GM18508 (cell line): Measurements from ENCODE around the gene CD320.
"Not testable (repeated sequence)": the region's sequence is repeated elsewhere in the genome, so short reads cannot be mapped to it uniquely, and the experiment has no call there.

Source experiments
- ATAC-seq: cut with Tn5 transposase; IDR thresholded peaks from one replicate; pipeline ENCODE4 v1.9.1; 2021; ENCODE audit warnings: moderate number of reproducible peaks; ENCODE audit not compliant: insufficient read depth, unreplicated experiment

The CD320 gene

DNA sequence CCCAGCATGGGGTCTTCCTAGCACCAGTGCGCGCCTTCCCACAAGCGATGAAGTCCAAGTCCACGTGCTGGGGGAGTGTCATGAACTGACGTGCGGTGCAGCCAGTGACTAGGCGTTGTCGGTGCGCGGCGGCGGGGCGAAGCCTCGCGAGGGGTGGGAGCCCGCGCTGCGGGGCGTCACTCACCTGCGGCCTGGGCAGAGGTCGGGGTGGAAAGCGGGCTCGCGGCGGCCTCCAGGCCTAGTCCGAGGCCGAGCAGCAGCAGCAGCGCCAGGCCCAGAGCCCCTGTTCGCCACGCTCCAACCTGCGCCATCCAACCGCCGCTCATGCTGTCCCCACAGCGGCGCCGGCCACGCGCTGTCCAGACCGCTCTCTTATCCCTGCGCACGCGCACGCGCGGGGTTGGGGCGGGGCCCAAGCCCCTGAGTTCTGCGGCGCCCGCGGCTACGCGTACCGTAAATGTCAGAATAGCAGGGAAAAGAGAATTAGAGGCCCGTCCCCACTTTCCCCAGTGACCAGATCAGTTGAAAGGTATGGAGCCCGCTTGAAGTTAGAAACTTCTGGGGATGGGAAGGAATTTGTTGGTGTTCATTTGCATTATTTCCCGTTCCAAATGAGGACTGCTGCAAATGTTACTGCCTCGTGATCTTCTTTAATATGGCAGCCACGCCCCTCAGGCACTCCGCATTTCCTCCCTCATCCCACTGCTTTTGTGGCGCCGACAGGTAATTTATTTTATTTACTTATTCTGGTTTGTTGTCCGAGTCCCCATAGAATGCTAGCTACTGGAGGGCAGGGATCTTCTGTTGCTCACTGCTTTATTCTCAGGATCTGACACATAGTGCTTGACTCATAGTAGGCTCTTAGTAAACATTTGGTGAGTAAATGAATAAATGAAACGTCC lies at the start of gene CD320:
Gene CD320 (minus strand): TSS at position 394 of the 902 bp plus-strand sequence. CDS start 68 bp downstream, at position 326.
- ATAC-seq: no peak

DNA sequence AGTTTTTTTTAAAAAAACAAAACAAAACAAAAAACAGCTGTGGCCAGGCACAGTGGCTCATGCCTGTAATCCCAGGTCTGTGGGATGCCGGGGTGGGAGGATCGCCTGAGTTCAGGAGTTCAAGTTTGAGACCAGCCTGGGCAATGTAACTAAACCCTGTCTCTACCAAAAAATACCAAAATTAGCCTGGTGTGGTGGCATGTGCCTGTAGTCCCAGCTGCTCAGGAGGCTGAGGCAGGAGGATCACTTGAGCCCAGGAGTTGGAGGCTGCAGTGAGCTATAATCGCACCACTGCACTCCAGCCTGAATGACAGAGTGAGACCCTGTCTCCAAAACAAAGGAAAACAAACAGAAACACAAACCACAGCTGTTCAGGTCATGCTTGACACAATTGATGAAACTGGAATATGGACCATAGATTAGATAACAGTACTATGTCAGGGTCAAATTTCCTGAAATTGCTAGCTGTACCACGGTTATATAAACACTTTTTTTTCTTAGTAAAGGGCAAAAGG lies 48.9 kb upstream of the CD320 start:
- no peak for ATAC-seq

DNA sequence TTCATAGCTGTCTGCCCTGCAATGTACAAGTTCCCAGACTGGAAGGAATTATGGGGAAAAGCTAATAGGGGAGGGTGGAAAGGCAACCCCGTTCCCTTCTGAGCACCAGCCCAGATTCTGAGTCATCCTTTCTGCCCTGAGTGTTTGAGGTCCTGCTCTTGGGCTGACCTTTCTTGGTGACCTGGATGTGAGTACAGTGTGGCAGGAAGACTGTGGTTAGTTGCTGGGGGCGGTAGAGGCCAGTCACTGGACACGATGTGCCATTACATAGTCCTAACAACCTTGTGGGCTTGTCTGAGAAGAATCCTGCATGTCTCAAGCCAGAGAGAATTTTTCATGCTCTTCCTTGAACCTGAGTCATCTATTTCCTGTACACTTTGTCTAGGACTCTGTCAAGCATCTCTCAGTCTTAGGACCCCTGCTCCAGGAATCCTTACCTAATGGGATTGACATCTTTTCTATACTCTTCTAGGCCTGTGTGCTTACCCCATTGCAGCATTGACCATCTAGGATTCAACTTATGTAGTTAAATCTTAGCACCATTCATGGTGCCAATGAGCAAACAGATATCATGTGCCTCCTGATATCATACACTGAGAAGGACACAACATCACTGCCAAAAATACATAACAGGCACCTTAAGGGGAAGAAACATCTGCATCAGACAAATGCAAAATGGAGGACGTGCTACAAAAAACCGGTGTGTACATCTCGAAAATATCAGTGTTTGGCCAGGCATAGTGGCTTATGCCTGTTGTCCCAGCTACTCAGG lies 47.7 kb upstream of the CD320 start:
- ATAC-seq: no peak

DNA sequence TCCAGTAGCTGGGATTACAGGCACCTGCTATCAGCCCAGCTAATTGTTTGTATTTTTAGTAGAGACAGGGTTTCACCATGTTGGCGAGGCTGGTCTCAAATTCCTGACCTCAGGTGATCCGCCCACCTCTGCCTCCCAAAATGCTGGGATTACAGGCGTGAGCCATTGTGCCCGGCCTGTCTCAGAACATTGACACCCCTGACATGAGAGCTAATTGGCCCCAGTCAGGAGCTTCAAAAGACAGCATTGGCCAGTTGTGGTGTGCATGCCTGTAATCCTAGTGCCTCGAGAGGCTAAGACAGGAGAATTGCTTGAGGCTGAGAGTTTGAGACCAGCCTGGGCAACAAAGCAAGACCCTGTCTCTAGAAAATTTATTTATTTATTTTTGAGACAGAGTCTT lies 44.7 kb upstream of the CD320 start:
- ATAC-seq: not testable (repeated sequence)

DNA sequence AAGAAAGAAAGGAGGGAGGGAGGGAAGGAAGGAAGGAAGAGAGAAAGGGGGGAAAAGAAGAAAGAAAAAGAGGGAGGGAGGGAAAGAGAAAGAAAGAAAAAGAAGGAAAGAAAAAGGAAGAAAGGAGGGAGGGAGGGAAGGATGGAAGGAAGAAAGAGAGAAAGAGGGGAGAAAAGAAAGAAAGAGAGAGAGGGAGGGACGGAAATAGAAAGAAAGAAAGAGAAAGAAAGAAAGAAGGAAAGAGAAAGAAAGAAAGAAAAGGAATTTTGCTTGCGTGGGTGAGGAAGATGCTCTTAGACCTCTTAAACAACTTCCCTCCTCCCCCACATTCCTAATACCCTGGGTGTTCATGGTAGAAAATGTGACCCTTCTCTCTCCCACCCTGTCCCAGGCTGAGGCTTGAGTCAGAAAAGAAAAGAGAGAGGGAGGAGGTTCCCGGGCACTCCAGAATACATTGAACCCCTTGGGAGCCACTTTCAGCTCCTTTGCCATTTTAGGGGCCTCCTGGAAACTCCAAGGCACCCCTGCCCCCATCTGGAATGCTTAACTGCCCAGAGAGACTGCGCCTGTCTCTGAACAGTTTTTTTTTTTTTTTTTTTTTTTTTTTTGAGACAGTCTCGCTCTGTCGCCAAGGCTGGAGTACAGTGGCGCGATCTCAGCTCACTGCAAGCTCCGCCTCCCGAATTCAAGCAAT lies 44.1 kb upstream of the CD320 start:
- no peak for ATAC-seq

DNA sequence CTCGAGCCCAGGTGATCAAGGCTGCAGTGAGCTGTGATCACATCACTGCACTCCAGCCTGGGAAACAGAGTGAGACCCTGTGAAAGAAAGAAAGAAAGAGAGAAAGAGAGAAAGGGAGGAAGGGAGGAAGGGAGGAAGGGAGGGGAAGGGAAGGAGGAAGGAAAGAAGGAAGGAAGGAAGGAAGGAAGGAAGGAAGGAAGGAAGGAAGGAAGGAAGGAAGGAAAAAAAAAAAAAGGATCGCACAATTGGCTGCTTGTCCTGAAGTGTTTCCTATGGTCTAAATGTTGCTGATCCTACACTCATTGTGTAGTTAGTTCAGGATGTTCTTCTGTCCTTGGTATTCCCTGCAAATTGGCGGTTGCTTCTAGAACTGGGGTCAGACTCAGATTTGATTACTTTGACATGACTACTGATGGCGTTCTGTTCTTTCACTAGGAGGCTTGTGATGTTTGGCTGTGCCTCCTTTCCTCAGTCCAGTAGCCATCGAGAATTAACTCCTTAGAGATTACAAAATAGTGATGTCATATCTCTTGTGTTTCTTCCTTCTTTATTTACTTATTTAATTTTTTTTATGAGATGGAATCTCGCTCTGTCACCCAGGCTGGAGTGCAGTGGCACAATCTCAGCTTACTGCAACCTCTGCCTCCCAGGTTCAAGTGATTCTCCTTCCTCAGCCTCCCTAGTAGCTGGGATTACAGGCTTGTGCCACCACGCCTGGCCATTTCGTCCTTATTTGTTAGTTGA lies 41.6 kb upstream of the CD320 start:
- ATAC-seq: not testable (repeated sequence)

DNA sequence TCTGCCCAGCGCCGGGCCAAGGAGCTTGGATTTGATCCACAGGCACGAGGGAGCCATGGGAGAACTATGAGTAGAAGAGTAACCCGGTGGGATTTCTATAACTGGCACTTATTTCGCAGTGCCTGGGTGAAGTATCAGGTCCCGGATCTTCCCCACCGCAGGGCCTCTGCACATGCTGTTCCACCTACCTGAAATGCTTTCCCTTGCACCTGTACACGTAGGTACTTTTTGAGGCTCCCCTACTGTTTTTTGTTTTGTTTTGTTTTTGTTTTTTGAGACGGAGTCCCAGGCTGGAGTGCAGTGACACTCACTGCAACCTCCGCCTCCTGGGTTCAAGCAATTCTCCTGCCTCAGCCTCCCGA lies 35.3 kb upstream of the CD320 start:
- ATAC-seq: no peak

DNA sequence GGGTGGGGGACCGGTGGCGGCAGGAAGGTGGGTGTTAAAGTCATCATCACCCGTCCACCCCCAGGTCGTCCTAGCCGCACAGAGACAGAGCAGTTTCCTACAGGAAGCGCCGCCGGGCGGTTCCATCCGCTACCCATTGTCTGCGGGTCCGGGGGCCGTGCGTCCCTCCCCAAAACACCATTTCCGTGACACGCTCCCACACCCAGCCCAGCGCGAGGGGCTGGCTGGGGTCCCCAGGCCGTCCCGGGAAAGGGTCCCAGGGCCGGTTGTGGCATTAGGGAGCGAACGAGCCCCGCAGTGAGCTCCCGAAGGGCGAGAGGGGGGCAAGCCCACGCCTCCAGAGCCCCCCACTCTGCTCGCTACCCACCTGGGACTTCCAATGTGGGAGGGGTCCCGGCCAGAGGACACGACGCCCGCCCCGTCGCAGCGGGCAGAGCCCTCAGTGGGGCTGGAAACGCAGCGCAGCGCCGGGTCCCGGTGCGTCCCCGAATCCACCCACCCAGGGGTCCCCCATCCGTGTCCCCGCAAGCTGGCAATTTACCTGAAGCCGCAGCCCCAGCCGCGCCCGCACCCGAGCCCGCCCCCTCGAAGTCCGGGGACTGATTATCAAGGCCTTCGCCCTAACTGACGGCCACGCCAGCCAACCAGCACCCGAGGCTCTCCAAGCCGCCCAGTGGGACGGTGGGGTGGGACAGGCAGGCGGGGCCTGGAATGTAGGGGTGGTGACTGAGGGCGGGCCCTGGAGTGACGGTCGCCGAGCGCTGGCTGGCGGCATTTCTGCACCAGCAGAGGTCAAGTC lies 34.7 kb upstream of the CD320 start, which contains the start of gene KANK3:
Gene KANK3 (minus strand): TSS at position 579 of the 799 bp plus-strand sequence. CDS start 5,434 bp downstream, outside the sequence.
- ATAC-seq: no peak

DNA sequence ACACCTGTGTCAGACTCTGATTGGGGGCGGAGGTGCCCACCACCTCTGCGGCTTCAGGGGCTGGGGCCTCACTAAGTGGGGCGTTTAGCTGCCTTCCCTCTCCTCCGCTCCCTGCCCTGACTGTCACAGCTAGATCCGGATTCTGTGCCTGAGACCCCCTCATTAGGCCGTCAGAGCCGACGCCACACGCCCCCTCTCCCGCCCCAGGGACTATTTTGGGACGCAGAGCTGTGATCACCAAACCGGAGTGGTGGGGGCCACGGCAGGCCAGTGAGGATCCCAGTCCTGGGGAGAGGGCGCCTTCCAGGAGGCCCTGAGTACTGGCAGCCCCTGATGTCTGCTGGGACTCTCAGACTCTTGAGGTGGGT lies 34.1 kb upstream of the CD320 start:
- ATAC-seq: no peak

DNA sequence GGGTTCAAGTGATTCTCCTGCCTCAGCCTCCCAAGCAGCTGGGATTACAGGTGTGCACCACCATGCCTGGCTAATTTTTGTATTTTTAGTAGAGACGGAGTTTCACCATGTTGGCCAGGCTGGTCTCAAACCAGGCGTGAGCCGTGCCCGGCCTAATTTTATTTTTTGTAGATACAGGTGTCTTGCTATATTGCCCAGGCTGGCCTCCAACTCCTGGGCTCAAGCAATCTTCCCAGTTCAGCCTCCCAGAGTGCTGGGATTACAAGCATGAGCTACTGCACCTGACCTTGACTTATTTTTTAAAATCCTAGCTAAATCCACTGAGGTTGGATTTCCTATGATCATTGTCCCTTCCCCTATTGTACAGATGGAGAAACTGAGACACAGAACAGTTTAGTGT lies 33.3 kb upstream of the CD320 start:
- ATAC-seq: not testable (repeated sequence)

DNA sequence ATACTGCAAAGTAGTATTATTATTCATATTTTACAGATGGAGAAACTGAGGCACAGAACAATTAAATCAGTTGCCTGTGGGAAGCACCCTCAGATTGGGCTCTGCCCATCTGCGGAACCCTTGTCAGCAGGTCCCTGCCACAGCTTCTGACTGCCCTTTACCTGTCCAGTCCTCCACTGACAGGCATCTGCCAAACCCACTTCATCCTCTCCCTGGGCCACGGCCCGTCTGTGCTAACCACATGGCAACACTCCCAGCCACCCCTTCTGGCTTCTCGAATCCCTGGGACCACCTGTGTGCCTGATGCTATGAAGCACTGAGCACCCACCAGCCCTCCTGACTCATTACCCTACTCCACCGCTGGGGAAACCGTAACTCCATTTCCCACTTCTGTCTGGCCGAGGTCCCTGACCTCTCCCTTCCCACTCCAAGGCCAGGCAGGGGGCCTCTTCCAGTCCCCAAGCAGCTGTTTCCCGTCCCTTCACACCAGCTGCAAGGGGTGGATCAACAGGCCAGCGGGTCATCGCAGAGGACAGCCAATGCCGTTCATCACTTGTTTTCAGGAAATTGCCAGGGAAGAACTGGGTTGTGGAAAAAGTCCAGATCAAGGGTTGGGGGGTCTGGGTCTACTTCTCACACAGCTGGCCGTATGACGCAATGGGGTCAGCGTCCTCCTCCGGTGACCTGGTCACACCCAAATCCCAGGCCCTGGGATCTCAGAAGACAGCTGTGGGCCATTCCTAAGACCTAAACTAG lies 32.4 kb upstream of the CD320 start:
- ATAC-seq: no peak

DNA sequence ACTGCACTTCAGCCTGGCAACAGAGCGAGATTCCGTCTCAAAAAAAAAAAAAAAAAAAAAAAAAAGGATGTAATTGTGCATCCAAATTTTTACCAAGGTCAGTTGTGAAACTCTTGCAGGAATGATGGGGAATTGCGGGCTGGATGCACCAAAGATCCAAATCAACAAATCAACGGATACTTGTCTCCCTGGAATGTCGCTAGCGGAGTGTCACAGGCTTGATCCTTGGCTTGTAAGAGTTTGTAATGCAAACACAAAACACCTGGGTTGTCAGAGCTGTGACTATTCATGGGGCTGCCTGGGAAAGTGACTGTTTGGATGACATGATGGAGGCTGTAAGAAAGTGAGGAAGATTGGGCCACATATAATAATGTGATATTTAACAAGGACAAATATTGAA lies 30.7 kb upstream of the CD320 start:
- no peak for ATAC-seq

DNA sequence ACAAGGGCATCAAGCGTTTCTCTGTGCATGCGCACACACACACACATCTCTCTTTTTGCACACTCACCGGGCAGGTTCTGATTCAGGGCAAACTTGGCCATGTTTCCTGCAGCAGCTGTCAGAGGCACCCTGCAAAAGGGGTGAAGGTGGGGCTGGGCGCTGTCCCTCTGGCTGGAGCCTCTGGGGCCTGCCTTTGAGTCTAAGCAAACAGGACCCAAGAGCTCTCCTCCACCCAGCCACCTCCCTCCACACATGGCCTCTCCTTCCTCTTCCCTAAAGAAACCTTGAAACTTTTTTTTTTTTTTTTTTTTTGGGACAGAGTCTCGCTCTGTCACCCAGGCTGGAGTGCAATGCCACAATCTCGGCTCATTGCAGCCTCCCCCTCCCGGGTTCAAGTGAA lies 29.6 kb upstream of the CD320 start:
- ATAC-seq: no peak

DNA sequence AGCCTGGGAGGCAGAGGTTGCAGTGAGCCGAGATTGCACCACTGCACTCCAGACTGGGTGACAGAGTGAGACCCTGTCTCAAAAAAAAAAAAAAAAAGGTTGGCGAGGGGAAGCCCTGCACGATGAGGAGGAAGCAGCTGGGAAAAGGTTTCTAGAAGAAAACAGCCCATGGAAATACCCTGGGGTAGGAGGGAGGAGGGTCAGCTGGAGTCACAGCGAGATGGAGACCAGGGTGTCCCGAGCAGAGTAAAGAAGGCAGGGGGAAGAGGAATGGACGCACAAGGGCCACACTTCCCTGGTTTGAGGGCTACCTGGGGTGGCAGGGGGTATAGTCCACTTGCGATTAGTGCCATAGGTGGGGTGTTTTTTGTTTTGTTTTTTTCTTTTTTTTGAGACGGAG lies 28.5 kb upstream of the CD320 start:
- no peak for ATAC-seq

DNA sequence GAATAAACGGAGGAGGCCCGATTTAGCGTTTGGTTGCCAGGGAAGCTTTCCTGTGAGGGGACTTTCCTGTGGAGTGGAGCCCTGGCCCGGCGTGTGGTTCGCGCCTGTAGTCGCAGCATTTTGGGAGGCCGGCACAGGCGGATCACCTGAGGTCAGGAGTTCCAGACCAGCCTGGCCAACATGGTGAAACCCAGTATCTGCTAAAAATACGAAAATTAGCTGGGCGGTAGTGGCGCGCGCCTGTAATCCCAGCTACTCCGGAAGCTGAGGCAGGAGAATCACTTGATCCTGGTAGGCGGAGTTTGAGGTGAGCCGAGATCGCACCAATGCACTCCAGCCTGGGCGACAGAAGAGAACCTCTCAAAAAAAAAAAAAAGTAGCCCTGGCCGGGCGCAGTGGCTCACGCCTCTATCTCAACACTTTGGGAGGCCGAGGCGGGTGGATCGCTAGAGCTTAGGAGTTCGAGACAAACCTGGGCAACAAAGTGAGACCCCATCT lies 28.0 kb upstream of the CD320 start:
- ATAC-seq: no peak

DNA sequence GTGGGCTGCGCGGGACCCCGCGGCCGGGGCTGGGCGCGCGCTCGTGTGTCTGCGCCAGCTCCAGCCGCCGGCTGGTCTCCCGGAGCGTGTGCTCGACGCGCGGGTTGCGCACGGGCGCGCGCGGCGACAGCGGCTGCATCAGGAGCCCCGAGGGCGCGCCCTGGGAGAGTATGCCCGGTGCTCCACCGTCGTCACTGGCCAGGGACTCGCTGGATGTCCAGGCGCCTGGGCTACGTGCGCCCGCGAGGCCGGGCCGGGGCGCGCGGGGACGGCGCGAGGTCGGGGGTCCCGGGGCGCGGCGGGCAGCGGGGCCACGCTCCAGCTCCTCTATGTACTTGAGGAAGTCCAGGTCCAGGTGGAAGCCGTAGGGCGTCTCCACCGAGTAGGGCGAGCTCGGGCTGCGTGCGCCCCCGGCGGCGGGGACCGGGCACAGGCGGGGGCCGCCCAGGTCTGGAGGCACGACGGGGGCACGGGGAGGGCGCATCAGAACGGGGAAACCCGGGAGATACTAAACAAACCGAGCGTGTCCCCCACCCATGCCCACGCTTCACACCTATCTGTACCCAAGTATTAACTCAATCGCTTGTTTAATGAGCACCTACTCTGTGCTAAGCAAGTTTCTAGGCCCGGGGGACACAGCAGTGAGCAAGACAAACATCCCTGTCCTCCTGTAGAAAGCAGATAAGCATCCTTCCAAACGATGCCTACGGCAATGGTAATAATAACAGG lies 27.3 kb upstream of the CD320 start:
- no peak for ATAC-seq

DNA sequence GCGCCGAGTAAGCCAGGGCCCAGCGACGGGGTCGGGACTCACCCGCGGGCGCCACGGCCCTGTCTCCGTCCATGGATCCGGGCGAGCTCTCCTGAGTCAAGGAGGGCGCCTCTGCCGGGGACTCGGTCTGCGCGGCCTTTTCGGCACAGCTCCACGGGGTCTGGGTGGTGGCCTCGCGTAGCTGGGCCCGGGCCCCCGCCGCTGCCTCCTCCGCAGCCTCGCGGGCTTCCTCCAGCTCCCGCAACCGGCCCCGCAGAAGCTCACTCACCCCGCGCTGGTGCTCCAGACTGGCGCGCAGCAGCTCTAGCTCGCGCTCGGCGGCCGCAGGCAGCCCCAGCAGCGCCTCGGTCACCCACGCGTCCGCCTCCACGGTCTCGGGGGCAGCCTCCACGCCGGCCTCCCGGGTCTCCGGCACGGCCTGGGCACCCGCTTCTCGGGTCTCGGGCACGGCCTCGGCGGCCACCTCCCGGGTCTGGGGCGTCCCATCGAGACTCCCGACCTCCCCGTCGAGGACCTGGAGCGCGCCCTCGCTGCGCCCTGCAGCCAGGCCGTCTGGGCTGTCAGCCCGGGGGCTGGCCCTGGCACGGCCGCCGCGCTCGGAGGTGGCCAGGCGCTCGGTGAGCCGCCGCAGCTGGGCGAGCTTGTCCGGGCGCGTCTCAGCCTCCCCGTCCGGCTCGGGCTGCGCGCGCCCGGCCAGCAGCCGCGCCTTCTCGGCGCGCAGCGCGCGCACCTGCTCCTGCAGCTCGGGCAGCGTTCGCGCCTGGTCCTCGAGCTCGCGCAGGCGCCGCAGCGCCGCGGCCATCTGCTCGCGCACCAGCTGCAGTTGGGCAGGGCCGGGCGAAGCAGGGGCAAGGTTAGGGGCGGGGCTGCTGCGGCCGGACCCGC lies 26.5 kb upstream of the CD320 start:
- no peak for ATAC-seq
